Loucy (cell line): ENCODE results near the gene SNX13.

Experiments
- H2AFZ ChIP-seq: fragments of 200-600 bp; sonication (generic); 2 replicates; pipeline ENCODE4 v1.6.0; 2016; ENCODE audit warnings: antibody characterized with exemption, mild to moderate bottlenecking, low read length, moderate library complexity
- H3F3A ChIP-seq: fragments of 200-600 bp; 2 replicates; pipeline ENCODE4 v1.6.0; 2016; ENCODE audit warnings: antibody characterized with exemption, low read depth, mild to moderate bottlenecking
- H3K27me3 ChIP-seq: fragments of 200-600 bp; sonication (generic); 2 replicates; pipeline ENCODE4 v1.6.1; 2014; ENCODE audit warnings: low read length, mild to moderate bottlenecking; ENCODE audit not compliant: insufficient read depth, poor library complexity, severe bottlenecking
- H3K36me3 ChIP-seq: fragments of 200-600 bp; sonication (generic); 2 replicates; pipeline ENCODE4 v1.6.1; 2016; ENCODE audit warnings: low read length; ENCODE audit not compliant: insufficient read depth
- H3K4me1 ChIP-seq: fragments of 200-600 bp; sonication (generic); 2 replicates; pipeline ENCODE4 v1.5.1; 2014; ENCODE audit warnings: low read length, mild to moderate bottlenecking; ENCODE audit not compliant: insufficient read depth, poor library complexity, severe bottlenecking
- H3K4me2 ChIP-seq: fragments of 200-600 bp; sonication (generic); 2 replicates; pipeline ENCODE4 v1.6.0; 2014; ENCODE audit warnings: antibody characterized with exemption, low read length, low read depth, mild to moderate bottlenecking; ENCODE audit not compliant: poor library complexity, severe bottlenecking
- H3K4me3 ChIP-seq: fragments of 200-600 bp; sonication (generic); 2 replicates; pipeline ENCODE4 v1.5.1; 2014; ENCODE audit warnings: low read length, mild to moderate bottlenecking, mixed read lengths; ENCODE audit not compliant: poor library complexity, severe bottlenecking
- H3K79me2 ChIP-seq: fragments of 200-600 bp; sonication (generic); 2 replicates; pipeline ENCODE4 v1.6.1; 2014; ENCODE audit warnings: low read length; ENCODE audit not compliant: insufficient read depth
- H3K9ac ChIP-seq: fragments of 200-600 bp; sonication (generic); 2 replicates; pipeline ENCODE4 v1.6.0; 2014; ENCODE audit warnings: mild to moderate bottlenecking, low read depth, low read length, moderate library complexity; ENCODE audit not compliant: poor library complexity, severe bottlenecking
- H3K9me2 ChIP-seq: fragments of 200-600 bp; sonication (generic); replicated peaks from 2 replicates; pipeline ENCODE4 v1.6.1; 2016; ENCODE audit warnings: low read depth, low read length, mixed read lengths
- H3K9me3 ChIP-seq: fragments of 200-600 bp; sonication (generic); 2 replicates; pipeline ENCODE4 v1.6.1; 2014; ENCODE audit warnings: mild to moderate bottlenecking, antibody characterized with exemption, low read length, low read depth; ENCODE audit not compliant: insufficient read depth
- H4K20me1 ChIP-seq: fragments of 200-600 bp; sonication (generic); 2 replicates; pipeline ENCODE4 v1.6.0; 2014; ENCODE audit warnings: antibody characterized with exemption, low read length, mild to moderate bottlenecking; ENCODE audit not compliant: insufficient read depth, poor library complexity, severe bottlenecking
- EZH2phosphoT487 ChIP-seq: fragments of 200-600 bp; IDR thresholded peaks from 2 replicates; pipeline ENCODE4 v1.6.1; 2018; ENCODE audit warnings: antibody characterized with exemption, mild to moderate bottlenecking, moderate library complexity, borderline replicate concordance
- TF ChIP-seq, protein P1 (sequence below): fragments of 200-600 bp; sonication (generic); conservative IDR thresholded peaks from 2 replicates; pipeline ENCODE4 v1.5.1; 2014; ENCODE audit warnings: mild to moderate bottlenecking, antibody characterized with exemption, low read length

The SNX13 gene

DNA sequence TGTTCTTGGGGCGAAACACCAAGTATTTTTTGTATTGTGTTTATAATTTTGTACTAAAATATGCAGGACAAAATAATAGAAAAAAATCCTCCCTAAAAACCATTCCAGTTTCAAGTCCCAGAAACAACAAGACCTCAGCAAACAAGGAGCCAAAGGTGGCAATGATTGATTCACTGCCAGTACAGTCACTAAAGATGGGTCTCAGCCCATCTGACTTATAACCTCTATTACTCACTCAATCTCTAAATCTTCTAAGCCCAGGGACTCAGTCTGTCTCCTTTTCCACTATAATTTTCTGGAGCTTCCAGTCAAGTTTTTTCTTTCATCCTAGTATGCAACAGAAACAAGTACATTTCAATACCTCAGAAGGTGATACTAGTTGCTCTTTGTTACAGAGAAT lies 33.3 kb downstream of the SNX13 start:
- Histone ChIP-seq H3K36me3 (no peaks in the 10 kb centered on the region), H3K9me2 (no peaks in the 10 kb centered on the region), H3F3A (no peaks in the 10 kb centered on the region), H3K9me3 (no peaks in the 10 kb centered on the region), H3K79me2 (peaks cover 47% of the 10 kb centered on the region), H3K4me1 (peaks cover 4% of the 10 kb centered on the region), H3K4me3 (no peak overlapping the region), H2AFZ (no peak overlapping the region), H4K20me1 (peaks cover 4% of the 10 kb centered on the region), H3K27me3 (no peaks in the 10 kb centered on the region), H3K4me2 (no peak overlapping the region), H3K9ac (no peak overlapping the region)
- TF ChIP-seq, protein P1, sequence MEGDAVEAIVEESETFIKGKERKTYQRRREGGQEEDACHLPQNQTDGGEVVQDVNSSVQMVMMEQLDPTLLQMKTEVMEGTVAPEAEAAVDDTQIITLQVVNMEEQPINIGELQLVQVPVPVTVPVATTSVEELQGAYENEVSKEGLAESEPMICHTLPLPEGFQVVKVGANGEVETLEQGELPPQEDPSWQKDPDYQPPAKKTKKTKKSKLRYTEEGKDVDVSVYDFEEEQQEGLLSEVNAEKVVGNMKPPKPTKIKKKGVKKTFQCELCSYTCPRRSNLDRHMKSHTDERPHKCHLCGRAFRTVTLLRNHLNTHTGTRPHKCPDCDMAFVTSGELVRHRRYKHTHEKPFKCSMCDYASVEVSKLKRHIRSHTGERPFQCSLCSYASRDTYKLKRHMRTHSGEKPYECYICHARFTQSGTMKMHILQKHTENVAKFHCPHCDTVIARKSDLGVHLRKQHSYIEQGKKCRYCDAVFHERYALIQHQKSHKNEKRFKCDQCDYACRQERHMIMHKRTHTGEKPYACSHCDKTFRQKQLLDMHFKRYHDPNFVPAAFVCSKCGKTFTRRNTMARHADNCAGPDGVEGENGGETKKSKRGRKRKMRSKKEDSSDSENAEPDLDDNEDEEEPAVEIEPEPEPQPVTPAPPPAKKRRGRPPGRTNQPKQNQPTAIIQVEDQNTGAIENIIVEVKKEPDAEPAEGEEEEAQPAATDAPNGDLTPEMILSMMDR: no peak
- TF ChIP-seq EZH2phosphoT487: no peak

DNA sequence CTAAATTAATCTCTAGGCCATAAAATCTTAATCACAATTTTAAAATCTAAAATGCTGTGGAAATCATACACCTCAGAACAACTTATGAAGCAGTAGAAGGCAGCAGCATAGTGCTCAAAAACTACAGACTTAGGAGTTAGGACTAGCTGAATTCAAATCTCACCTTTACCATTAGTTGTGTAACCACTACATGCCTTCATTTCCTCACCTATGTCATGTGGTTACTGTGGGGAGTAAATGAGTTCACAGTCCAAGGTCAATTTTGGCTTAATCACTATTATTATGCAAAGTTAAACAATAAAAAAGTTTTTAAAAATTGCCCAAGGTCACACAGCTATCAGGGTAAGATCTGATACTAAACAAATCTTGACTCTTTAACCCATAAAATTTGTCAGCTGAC lies 37.0 kb downstream of the SNX13 start:
- Histone ChIP-seq H3K9ac (no peak overlapping the region), H2AFZ (no peak overlapping the region), H3K36me3 (no peaks in the 10 kb centered on the region), H3K4me3 (no peak overlapping the region), H3K4me1 (peaks cover 4% of the 10 kb centered on the region), H3K27me3 (no peaks in the 10 kb centered on the region), H4K20me1 (peaks cover 4% of the 10 kb centered on the region), H3K9me2 (no peaks in the 10 kb centered on the region), H3K4me2 (no peak overlapping the region), H3K79me2 (peaks cover 24% of the 10 kb centered on the region), H3K9me3 (no peaks in the 10 kb centered on the region), H3F3A (no peaks in the 10 kb centered on the region)
- TF ChIP-seq EZH2phosphoT487: no peak
- TF ChIP-seq, protein P1: no peak

DNA sequence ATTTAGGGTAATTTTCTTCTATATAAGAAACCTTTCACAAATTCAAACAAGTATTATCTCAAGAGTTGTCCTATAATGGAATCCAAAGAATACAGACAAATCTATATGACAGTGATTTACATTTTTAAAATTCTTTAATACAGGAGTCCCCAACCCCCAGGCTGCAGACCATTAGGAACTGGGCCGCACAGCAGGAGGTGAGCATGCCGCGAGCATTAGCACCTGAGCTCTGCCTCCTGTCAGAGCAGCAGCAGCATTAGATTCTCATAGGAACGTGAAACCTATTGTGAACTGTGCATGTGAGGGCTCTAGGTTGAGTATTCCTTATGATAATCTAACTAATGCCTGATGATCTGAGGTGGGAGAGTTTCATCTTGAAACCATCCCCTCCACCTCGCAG lies 37.7 kb downstream of the SNX13 start:
- Histone ChIP-seq H3K4me3 (no peak overlapping the region), H2AFZ (no peak overlapping the region), H3K79me2 (peaks cover 18% of the 10 kb centered on the region), H3F3A (no peaks in the 10 kb centered on the region), H3K9ac (no peak overlapping the region), H4K20me1 (peaks cover 4% of the 10 kb centered on the region), H3K36me3 (no peaks in the 10 kb centered on the region), H3K9me3 (no peaks in the 10 kb centered on the region), H3K4me2 (no peak overlapping the region), H3K4me1 (peaks cover 4% of the 10 kb centered on the region), H3K9me2 (no peaks in the 10 kb centered on the region), H3K27me3 (no peaks in the 10 kb centered on the region)
- TF ChIP-seq, protein P1: no peak
- TF ChIP-seq EZH2phosphoT487: no peak
